ENCODE measurements around the gene ALPG.

- TF ChIP-seq CTCF (IDR thresholded peaks at IDR 0.05 in 4 of 5, conservative IDR thresholded peaks at IDR 0.05 in 1 of 5) (no peak), POLR2A (IDR thresholded peaks at IDR 0.05) (no peak)
Observed at GRCh38 chr2:232369126-232369951, 37.3 kb upstream of the ALPG start.
